SHP77 (cell line): Measurements from ENCODE around the gene RPS21.

Experiments used
- DNase-seq, 2 experiments: peaks; one replicate each; lab custom pipeline; 2025; lab: John Stamatoyannopoulos, UW

RPS21 gene

GRCh38 chr20:62354031-62354808 is 32.7 kb upstream of the RPS21 start:
- DNase-seq, result no peak

GRCh38 chr20:62354811-62355341 is 32.0 kb upstream of the RPS21 start:
- no peak for DNase-seq

GRCh38 chr20:62355516-62355877 is 31.4 kb upstream of the RPS21 start:
- peak; percentile 72 to 86 for DNase-seq

GRCh38 chr20:62355878-62356588 is 30.9 kb upstream of the RPS21 start:
- DNase-seq, result peak; percentile 93 to 95

GRCh38 chr20:62356589-62357186 is 30.2 kb upstream of the RPS21 start:
- no peak for DNase-seq

- peak in 1 of 2 experiments; percentile 78 for DNase-seq
These were observed 29.7 kb upstream of the RPS21 start for GRCh38 chr20:62357187-62357667.

GRCh38 chr20:62357681-62358080 is 29.2 kb upstream of the RPS21 start:
- no peak for DNase-seq

- peak; percentile 50 to 81 for DNase-seq
These were observed 28.5 kb upstream of the RPS21 start for GRCh38 chr20:62358171-62359042.

GRCh38 chr20:62359043-62359490 is 27.8 kb upstream of the RPS21 start:
- peak; percentile 73 to 91 for DNase-seq

GRCh38 chr20:62359491-62360121 is 27.3 kb upstream of the RPS21 start:
- DNase-seq, result no peak

- DNase-seq, result no peak
These were observed 25.8 kb upstream of the RPS21 start for GRCh38 chr20:62360854-62361798.

- DNase-seq, result no peak
These were observed 24.9 kb upstream of the RPS21 start for GRCh38 chr20:62361799-62362589.

- DNase-seq, result no peak
These were observed 24.3 kb upstream of the RPS21 start for GRCh38 chr20:62362590-62362940.

GRCh38 chr20:62362991-62363919 is 23.6 kb upstream of the RPS21 start:
- DNase-seq, result no peak

GRCh38 chr20:62363920-62364851 is 22.7 kb upstream of the RPS21 start:
- DNase-seq, result no peak

GRCh38 chr20:62364911-62365736 is 21.8 kb upstream of the RPS21 start:
- DNase-seq, result no peak
